Heart left ventricle (tissue), 16 donors: Measurements from ENCODE around the gene NPR2. TPM values are rescaled to one million over a fixed set of nuclear protein-coding genes. Genes with fewer than 3 reads are reported as not detected.

ENCODE experiments used
- ATAC-seq, 4 donors: fragments of 200-7000 bp; cut with Tn5 transposase; one replicate each; pipeline ENCODE4 v1.9.1; 2020 to 2022; ENCODE audit warnings: moderate library complexity in 4 of 4, mild to moderate bottlenecking in 3 of 4, moderate number of reproducible peaks in 1 of 4
- DNase-seq, 5 donors: peaks; one replicate each; pipeline ENCODE4 v3.0.0-alpha.2; 2020
- H3K27ac ChIP-seq, 12 donors: fragments of 200-600 bp; sonication (generic) in 4 of 12; one replicate each; pipeline versions ENCODE4 v1.5.0 to v1.8.0; 2016 to 2022; ENCODE audit warnings: mild to moderate bottlenecking in 2 of 12
- H3K27me3 ChIP-seq, 9 donors: fragments of 200-600 bp; sonication (generic) in 2 of 9; one replicate each; pipeline versions ENCODE4 v1.5.1 to v1.8.0; 2016 to 2022; ENCODE audit warnings: mild to moderate bottlenecking in 3 of 9
- H3K36me3 ChIP-seq, 9 donors: fragments of 200-600 bp; sonication (generic) in 2 of 9; one replicate each; pipeline versions ENCODE4 v1.5.0 to v1.8.0; 2018 to 2022; ENCODE audit warnings: mild to moderate bottlenecking in 2 of 9
- H3K4me1 ChIP-seq, 12 donors: fragments of 200-600 bp; sonication (generic) in 4 of 12; one replicate each; pipeline versions ENCODE4 v1.5.0 to v1.8.0; 2016 to 2022; ENCODE audit warnings: mild to moderate bottlenecking in 3 of 12
- H3K4me3 ChIP-seq, 12 donors: fragments of 200-600 bp; sonication (generic) in 4 of 12; one replicate each; pipeline versions ENCODE4 v1.5.0 to v1.8.0; 2017 to 2022; ENCODE audit warnings: mild to moderate bottlenecking in 9 of 12, moderate library complexity in 4 of 12
- H3K9me3 ChIP-seq, 12 donors: fragments of 200-600 bp; sonication (generic) in 4 of 12; one replicate each; pipeline versions ENCODE4 v1.5.0 to v1.8.0; 2016 to 2022; ENCODE audit warnings: mild to moderate bottlenecking in 1 of 12
- POLR2A ChIP-seq, 2 donors: fragments of 450-650 bp; IDR thresholded peaks; one replicate each; pipeline ENCODE4 v1.6.1; 2017; ENCODE audit warnings: antibody characterized with exemption in 2 of 2, mild to moderate bottlenecking in 2 of 2, moderate library complexity in 2 of 2
- WGBS, 4 donors: extraction: QIAGEN DNeasy Blood & Tissue Kit in 2 of 4; methylation state at CpG; one replicate each; pipeline versions ENCODE4 v1.1.5 to v1.1.7; 2013 to 2018; 5-methylcytosine and 5-hydroxymethylcytosine counted together
- intact Hi-C, 10 donors: fragments of 100-400 bp; cut with DNase I; formaldehyde crosslinking; loops; one replicate each; pipeline versions ENCODE4 v1.11.1 to v1.14.2; 2022
- polyA plus RNA-seq, 2 donors: library from polyadenylated mRNA; stranded (reverse); fragments of 200-250 nt; gene quantifications; one replicate each; pipeline ENCODE4 v1.2.3, GENCODE V29; 2013
- total RNA-seq, 9 donors: library from RNA; depleted of rRNA in 2 of 9; stranded (reverse); fragments of >200 nt in 2 of 9; fragmentation: NEBNext Ultra II Directional in 3 of 9; extraction: Animal tissue kit (Norgen Biotek cat#: 25700) in 3 of 9; gene quantifications; one replicate each; pipeline versions ENCODE4 v1.1.0 to v1.2.4, GENCODE V29; 2016 to 2023
- TF ChIP-seq, protein P1 (sequence below), 12 donors: fragments of 200-600 bp; sonication (generic) in 4 of 12; IDR thresholded peaks; one replicate each; pipeline versions ENCODE4 v1.5.0 to v1.8.0; 2018 to 2022; ENCODE audit warnings: antibody characterized with exemption in 12 of 12, mild to moderate bottlenecking in 5 of 12
- donor health status: ischemic (EF 13 %, LVEDD 7.1; RV severe dilation, severe dysfunction).
- donor health status: healthy with polysubstance abuse.
- donor health status: DM: no; HTN: yes; CAD: no.
- donor health status: DM: no; HTN: no; CAD: no.
- donor health status: ischemic (EF 25% LVEDD 6.9; RV normal size, moderate dysfunction).
- donor health status: ischemic (EF 25% LVEDD 5.7; RV mildly dilated, moderate dysfunction).
- donor health status: healthy.
- donor health status: DM: yes; HTN: yes; CAD: no.
- donor health status: ischemic (EF 35%, LVEDD 5.7; RV mildly dilated, moderate dysfunction).
- donor health status: nonischemic (EF 11% LVEDD 7.7; RV severe dilation, severe dysfunction).
- donor health status: DM: yes; HTN: yes; CAD: no.
- donor health status: PGD.
- donor health status: ischemic (EF 29% LVEDD 5.4; RV normal size, mild dysfunction).
- donor health status: nonischemic (EF 23%, LVEDD 6.1; RV moderate dilation, normal function).

The NPR2 gene
- total and polyA plus RNA-seq, 11 donors, result 10.2 to 36.4 (median 22.9) TPM

DNA sequence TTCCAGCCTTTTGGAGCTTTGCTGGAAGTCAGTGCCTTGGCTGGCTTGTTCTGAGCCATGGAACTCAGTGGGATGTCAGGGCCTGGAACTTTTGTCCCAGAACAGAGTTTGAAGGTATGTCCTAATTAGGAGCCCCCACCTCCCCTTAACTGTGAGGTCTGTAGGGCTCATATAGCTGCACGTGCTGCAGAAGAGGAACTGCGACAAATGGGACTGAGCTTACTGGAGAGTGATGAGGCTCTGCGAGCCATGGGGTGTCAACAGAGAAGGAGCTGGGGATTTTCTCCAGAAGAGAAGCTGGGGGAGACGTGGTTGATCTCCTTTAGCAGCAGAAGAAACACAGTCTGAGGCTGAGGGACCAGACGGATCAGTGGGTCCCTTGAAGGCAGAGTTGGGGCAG is 48.5 kb downstream of the NPR2 start:
- WGBS, 4 donors, result 92 to 97% (median 96%) methylated on average over 5 of the region's 5 CpGs
- TF ChIP-seq POLR2A (IDR thresholded peaks at IDR 0.05), result no peak
- TF ChIP-seq, protein P1, sequence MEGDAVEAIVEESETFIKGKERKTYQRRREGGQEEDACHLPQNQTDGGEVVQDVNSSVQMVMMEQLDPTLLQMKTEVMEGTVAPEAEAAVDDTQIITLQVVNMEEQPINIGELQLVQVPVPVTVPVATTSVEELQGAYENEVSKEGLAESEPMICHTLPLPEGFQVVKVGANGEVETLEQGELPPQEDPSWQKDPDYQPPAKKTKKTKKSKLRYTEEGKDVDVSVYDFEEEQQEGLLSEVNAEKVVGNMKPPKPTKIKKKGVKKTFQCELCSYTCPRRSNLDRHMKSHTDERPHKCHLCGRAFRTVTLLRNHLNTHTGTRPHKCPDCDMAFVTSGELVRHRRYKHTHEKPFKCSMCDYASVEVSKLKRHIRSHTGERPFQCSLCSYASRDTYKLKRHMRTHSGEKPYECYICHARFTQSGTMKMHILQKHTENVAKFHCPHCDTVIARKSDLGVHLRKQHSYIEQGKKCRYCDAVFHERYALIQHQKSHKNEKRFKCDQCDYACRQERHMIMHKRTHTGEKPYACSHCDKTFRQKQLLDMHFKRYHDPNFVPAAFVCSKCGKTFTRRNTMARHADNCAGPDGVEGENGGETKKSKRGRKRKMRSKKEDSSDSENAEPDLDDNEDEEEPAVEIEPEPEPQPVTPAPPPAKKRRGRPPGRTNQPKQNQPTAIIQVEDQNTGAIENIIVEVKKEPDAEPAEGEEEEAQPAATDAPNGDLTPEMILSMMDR (IDR thresholded peaks at IDR 0.05), result no peak
- DNase-seq (no peak), ATAC-seq (no peak)
- H3K27ac ChIP-seq, result no peak overlapping the region
- peaks cover 0 to 31% (median 8%) of the 10 kb centered on the region in 12 donors for H3K4me1 ChIP-seq
- H3K4me3 ChIP-seq, result no peak overlapping the region
- H3K9me3 ChIP-seq, result no peaks in the 10 kb centered on the region
- peaks cover 0 to 9% (median 0%) of the 10 kb centered on the region in 9 donors for H3K36me3 ChIP-seq
- H3K27me3 ChIP-seq, result peaks cover 0 to 34% (median 0%) of the 10 kb centered on the region in 9 donors
- intact Hi-C loops, result loop anchor here in 3 of 10 donors (5.0 kb wide), 3 partner anchors 32 to 38 kb away; partner anchors contain the start of gene OR13J1 (in 1 of the 3)

DNA sequence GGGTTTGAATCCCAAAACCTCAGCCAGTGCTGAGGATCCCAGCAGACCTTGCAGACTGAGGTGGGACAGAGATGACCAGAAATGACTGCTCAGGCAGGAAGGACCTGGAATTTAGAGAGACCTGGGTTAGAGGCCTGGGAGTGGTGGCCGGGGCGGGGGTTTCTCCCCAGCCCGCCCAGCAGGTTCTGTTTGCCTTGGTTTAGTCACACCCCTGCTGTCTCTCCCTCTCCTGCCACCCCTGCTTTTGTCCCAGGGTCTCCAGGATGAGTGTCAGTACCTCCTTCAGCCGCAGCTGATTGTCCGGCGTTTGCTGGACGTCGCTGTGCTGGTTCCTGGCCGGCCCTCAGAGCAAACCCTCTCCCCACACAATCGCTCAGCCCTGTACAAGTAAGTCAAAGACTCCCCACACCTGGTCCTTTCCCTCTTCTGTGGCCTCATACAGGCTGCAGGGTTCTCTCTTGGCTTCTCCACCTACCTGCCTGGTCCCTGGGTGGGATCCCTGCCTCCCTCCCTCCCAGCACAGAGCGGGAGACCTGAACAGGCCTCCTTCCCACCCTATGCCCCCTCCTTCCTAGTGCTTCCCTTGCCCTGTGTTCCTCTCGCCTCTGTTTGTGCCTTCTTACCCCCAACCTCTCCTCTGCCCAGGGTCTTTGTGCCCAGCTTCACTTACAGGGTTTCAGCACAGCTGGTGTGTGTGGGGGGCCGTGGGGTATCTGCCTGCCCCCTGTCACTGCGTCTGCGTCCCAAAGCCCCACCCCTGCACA is 49.7 kb downstream of the NPR2 start:
- ATAC-seq, result no peak
- intact Hi-C loops, result loop anchor here in 1 of 10 donors (5.0 kb wide), 1 partner anchor 39 kb away; no protein-coding TSS in a partner anchor

GRCh38 chr9:35841645-35841900 is 50.2 kb downstream of the NPR2 start:
- no peak for DNase-seq
- 80 to 90% (median 86%) methylated on average over 1 to 5 of the region's 5 CpGs for WGBS, 4 donors
- peaks cover 0 to 48% (median 17%) of the 10 kb centered on the region in 12 donors for H3K4me1 ChIP-seq
- no peak overlapping the region for H3K27ac ChIP-seq
- peaks cover 0 to 39% (median 0%) of the 10 kb centered on the region in 9 donors for H3K27me3 ChIP-seq
- no peak for ATAC-seq
- no peak overlapping the region for H3K4me3 ChIP-seq
- intact Hi-C loops, result loop anchor here in 1 of 10 donors (5.0 kb wide), 1 partner anchor 39 kb away; no protein-coding TSS in a partner anchor
- peaks cover 0 to 7% (median 2%) of the 10 kb centered on the region in 9 donors for H3K36me3 ChIP-seq
- TF ChIP-seq, protein P1 (IDR thresholded peaks at IDR 0.05), result no peak
- TF ChIP-seq POLR2A (IDR thresholded peaks at IDR 0.05), result no peak
- H3K9me3 ChIP-seq, result no peaks in the 10 kb centered on the region

More for the DNA sequence above, 49.7 kb downstream of the NPR2 start:
- Histone ChIP-seq H3K9me3 (no peaks in the 10 kb centered on the region), H3K36me3 (peaks cover 0 to 5% (median 0%) of the 10 kb centered on the region in 9 donors), H3K4me1 (peaks cover 0 to 43% (median 17%) of the 10 kb centered on the region in 12 donors), H3K27me3 (peaks cover 0 to 34% (median 0%) of the 10 kb centered on the region in 9 donors), H3K4me3 (no peak overlapping the region), H3K27ac (no peak overlapping the region)
- WGBS, 4 donors, result 94 to 98% (median 97%) methylated on average over 15 of the region's 15 CpGs
- DNase-seq, result no peak
- no peak for TF ChIP-seq POLR2A (IDR thresholded peaks at IDR 0.05)
- TF ChIP-seq, protein P1 (IDR thresholded peaks at IDR 0.05), result no peak

DNA sequence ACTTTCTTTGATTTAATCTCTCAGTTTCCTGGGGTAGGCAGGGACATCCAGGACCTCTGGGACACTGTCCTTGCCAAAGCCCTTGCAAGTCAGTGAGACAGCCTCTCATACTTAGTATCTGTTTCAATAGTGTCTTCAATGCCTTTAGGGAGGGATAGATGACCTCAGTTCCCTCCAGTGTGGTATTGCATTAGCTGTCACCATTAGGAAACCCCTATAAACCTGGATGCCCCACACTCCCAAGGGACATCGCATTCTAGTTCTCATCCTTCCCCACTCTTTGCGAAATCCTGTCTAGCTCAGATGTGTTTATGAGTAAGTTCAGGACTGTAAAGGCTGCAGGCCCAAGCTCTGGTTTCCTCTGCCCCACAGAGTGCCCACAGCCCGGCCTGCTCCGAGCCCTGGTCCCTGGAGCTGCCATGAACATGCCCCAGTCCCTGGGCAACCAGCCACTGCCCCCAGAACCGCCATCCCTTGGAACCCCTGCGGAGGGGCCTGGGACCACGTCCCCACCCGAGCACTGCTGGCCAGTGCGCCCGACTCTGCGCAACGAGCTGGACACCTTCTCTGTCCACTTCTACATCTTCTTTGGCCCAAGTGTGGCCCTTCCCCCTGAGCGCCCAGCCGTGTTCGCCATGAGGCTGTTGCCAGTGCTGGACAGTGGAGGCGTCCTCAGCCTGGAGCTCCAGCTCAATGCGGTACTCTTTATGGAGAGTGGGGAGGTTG is 50.8 kb downstream of the NPR2 start:
- intact Hi-C loops, result loop anchor here in 1 of 10 donors (5.0 kb wide), 1 partner anchor 40 kb away; no protein-coding TSS in a partner anchor
- no peak for DNase-seq
- WGBS, 4 donors, result 92 to 97% (median 94%) methylated on average over 16 to 17 of the region's 17 CpGs
- H3K27ac ChIP-seq, result no peak overlapping the region
- H3K27me3 ChIP-seq, result peaks cover 0 to 41% (median 0%) of the 10 kb centered on the region in 9 donors
- peaks cover 0 to 13% (median 8%) of the 10 kb centered on the region in 9 donors for H3K36me3 ChIP-seq
- peaks cover 0 to 54% (median 17%) of the 10 kb centered on the region in 12 donors for H3K4me1 ChIP-seq
- no peaks in the 10 kb centered on the region for H3K9me3 ChIP-seq
- TF ChIP-seq, protein P1 (IDR thresholded peaks at IDR 0.05), result no peak
- TF ChIP-seq POLR2A (IDR thresholded peaks at IDR 0.05), result no peak
- H3K4me3 ChIP-seq, result no peak overlapping the region
- ATAC-seq, result no peak
